ENCODE results near the gene CGB3.
A peak's percentile ranks its signal among the peaks of the same experiment; 100 is the strongest.

CGB3 gene

DNA sequence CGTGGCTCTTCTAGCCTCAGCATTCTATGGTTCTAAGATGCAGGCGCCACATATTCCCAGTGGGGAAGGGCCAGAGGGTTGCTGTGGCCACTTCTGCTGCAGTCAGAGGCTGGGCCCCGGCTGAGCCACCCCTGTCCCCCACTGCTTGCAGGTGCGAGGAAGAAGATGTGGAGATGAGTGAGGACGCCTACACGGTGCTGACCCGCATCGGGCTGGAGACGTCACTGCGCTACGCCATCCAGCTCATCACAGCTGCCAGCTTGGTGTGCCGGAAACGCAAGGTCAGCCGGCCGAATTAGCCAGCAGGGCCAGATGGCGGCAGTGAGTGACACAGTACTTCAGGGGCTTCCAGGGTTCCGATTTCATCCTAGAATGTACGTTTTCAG lies 9.3 kb downstream of the CGB3 start:
- DNase-seq = no peak

DNA sequence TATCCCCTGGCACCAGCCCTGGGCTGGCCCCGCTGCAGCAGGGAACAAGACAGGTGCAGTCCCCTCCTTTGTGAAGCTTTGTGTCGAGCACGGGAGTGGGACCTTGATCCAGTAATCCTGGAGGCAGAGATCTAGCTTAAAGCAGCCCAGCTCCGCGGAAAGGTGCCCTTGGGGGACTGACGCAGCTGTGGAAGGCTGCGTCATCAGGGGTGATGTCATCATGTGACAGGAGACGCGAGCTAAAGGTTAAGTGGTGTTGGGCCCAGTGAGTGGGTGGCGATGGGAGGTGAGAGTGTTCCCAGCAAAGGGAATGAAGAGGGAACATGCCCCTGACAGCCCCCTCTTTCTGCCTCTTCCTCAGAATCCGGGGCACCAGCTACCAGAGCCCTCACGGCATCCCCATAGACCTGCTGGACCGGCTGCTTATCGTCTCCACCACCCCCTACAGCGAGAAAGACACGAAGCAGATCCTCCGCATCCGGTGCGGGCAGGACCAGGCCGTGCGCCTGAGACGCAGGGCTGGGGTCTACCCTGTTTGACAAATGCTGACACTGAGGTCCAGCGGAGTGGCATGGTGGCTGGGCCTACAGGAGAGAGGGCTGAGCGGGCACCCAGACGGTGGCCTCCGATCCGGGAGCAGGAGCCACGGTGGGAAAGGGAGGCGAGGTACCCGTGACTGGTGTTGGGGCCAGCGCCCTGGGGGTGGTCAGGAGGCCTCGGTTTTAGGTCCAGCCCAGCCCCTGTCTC lies 9.8 kb downstream of the CGB3 start:
- no peak for DNase-seq

DNA sequence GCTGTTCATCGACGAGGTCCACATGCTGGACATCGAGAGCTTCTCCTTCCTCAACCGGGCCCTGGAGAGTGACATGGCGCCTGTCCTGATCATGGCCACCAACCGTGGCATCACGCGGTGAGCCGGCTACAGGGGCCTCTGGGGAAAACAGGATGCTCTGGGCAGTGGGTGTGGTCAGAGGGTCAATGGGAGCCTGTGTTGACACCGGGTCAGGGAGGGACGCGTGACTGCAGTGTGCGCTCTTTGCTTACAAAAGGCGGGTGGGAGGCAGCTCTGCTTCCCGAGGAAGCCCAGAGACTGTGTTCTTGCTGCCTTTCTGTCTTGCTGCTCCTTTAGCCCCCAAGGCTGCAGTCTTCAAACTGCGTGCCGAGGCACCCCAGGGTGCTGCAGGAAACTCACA lies 12.9 kb downstream of the CGB3 start:
- DNase-seq = no peak

DNA sequence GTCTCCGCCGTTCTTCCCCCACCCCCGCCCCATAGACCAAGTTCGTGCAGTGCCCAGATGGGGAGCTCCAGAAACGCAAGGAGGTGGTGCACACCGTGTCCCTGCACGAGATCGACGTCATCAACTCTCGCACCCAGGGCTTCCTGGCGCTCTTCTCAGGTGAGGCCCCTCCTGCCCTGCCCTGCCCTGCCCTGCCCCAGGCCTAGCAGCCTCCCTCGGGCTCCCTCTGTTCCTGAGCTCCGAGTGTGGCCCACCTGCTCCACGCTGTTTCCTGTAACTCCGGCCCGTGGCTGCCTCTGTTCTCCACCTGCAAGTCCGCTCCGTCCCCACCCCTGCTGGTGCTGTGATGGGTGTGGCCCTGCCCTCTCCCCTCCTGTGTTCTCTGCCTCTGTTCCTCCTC lies 13.7 kb downstream of the CGB3 start:
- DNase-seq = no peak

DNA sequence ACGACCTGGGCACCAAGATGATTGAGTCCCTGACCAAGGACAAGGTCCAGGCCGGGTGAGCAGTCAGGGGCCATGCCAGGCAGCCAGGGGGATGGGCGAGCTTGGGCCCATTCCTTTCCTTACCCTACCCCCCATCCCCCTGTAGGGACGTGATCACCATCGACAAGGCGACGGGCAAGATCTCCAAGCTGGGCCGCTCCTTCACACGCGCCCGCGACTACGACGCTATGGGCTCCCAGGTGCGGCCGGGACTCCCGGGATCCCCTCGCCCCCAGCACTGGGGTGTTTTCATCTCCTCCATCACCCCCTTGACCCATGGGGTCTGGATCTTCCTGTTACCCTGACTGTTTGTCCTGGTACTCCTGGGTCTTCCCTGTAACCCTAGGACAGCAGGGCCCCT lies 14.3 kb downstream of the CGB3 start:
- no peak for DNase-seq

DNA sequence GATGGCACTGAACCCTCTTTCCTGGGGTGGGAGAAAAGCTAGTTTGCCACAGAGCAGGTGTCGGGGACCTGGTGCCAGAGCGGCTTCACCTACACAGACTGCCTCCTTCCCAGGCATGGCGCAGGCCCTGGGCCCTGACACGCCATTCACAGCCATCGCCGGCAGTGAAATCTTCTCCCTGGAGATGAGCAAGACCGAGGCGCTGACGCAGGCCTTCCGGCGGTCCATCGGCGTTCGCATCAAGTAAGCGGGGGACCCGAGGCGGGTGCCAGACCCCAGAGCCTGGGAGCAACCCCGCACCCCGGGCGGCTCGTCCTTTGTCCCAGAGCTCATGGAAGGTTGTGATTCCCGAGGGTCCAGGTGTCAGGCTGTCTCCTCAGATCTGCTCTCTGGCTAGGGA lies 17.2 kb downstream of the CGB3 start:
- no peak for DNase-seq

DNA sequence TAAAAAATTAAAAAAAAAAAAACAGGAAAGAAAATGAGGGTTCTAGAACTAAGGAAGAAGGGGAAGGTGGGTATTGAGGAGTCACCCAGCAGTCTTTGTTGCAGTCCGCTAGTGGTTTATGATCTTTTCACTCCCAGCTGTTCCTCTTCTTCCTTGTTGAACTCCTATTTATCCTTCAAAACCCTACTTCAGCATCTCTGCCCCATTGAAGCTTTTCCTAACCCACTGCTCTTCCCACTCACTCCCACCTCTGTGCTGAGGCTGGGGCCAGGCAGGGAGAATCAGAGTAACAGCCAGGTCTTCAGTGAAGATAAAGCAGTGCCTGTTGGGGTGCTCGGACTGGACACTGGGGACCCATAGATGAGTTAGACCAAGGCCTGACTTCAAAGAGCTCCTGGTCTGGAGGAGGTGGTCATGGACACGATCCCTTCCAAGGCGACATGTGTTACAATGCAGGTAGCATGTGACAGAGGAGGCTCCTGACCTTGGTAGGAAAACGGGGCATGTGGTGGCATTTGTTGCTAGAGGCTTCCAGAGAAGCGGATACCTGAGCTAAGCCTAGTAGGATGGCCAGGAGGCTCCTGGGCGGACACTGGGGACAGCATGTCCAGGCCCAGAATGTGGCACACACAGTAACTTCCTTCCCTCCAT lies 19.0 kb downstream of the CGB3 start:
- DNase-seq = no peak

DNA sequence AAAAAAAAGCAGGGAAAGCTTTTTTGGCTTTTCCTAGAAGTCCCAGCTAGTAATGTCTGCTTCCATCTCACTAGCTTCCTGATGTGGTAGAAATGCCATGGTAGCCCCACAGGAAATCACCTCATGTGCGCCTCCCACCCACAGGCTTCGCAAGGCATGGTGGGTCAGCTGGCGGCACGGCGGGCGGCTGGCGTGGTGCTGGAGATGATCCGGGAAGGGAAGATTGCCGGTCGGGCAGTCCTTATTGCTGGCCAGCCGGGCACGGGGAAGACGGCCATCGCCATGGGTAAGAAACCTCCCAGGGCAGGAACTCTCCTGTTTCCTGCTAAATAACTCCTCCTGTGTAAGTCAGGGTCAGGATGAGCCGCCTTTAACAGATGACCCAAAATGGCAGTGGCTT lies 20.0 kb downstream of the CGB3 start:
- DNase-seq = no peak

DNA sequence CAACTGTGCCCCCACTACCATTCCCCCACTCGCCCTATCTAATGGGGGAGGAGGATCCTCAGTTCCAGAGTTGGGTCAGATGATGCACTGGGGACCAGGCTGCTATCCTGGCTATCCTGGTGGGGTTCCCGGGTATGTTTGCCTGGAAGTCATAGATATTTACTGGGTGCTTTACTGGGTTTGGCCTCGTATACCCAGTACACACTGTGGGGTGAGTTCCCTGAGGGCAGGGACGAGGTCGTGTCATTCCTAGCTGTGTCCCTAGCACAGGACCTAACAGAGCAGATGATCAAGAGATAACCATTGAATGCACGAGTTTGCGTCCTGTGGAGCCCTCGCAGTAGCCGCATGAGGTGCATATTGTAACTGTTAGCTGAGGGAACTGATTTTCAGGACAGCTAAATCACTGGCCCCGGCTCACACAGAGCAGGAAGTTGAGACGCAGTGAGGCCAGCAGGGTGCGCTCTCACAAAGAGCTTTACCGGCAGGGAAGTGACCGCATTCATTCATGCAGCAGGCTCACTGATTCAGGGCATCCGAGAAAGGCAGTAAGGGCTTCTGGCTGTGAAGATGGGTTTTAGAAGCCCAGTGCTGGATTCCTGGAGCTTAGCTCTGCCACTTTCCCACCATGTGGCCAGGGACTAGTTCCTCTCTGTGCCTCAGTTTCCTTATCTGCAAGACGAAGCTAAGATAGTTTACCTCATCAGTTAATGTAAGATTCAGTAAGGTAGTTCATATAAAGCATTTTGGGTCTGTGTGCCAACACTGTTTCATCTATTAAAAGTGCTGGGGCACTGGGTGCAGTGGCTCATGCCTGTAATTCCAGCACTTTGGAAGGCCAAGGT lies 24.4 kb downstream of the CGB3 start:
- peak; percentile 65 to 81 (median 75) for DNase-seq

DNA sequence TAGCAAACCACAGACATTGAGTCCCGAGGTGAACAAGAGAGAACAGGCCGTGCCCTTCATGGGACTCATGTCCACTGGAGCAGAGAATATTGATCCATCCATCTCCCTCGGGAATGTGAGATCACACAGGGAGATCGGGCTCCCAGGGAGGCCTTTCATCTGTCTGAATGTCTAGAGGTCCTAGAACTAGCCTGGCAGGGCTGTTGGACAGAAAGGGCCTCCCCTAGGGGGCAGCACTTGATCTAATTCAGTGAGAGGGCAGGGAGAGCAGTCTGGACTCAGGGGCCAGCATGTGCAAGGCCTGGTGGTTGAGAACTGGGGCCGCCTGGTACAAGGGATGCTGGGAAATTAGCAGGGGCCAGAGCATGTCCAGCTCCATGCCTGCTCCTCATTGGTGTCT lies 26.2 kb downstream of the CGB3 start:
- DNase-seq = peak; percentile 68 to 79 (median 72)

DNA sequence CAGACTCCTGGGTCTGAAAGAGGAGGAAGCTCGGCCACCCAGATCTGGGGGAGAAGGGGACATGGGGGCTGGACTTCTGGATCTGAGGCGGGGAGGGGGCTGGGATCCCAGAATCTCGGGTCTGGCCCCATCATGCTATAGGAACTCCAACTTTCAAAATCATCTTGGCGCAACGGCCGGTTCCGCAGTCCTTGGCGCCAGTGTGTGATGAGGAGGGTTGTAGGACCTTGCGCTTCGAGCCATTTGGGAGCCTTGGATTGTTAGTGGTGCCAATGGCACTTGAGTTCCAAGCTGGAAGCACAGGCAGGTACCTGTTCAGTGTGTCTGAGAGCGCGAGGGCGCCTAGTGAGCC lies 30.1 kb downstream of the CGB3 start:
- no peak for DNase-seq

DNA sequence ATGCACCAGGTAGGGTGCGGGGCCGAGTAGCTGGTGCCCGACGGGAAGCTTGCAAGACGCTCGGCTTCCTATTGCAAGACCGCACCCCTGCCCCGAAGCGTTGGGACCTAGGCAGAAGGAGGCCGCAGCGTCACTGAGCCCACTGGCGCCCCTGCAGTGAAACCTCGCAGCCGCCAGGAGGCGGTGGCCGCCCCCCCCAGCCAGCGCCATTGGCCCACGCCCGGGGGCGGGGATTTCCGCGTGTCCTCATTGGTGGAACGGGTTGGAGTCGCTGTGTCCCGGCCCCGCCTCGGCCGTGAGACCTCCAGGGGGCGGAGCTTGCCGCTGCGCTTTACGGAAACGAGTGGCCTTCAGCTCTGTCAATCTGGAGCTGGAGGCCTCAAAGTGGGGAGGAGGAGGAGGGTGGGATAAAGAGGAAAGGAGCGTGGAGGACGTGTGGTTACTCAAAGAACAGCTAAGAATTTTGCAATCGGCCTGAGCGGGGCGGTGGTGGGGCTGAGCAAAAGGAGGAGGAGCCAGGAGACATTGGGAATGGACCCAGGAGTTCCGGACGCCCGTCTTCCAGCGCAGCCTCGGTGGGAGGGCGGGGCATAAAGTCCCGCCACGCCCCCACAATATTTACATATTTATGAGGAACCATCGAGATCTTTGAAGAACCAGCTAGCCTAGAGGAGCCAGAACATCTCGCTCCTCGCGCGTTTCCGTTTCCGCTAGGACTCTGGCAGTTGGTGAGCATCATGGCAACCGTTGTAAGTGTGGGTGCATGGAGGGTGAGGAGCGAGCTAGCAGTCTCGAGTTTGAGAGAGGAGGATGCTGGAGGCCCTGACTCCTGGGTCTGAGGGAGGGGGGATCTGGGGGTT lies 30.7 kb downstream of the CGB3 start, which contains the start of the genes GYS1 and RUVBL2:
GYS1 (minus strand) TSS at position 135 of the 860 bp plus-strand sequence. CDS start 197 bp downstream, outside the sequence.
RUVBL2 (plus strand) TSS at position 713 of the 860 bp plus-strand sequence; CDS start at position 738, 25 bp downstream.
- DNase-seq = peak; percentile 100

DNA sequence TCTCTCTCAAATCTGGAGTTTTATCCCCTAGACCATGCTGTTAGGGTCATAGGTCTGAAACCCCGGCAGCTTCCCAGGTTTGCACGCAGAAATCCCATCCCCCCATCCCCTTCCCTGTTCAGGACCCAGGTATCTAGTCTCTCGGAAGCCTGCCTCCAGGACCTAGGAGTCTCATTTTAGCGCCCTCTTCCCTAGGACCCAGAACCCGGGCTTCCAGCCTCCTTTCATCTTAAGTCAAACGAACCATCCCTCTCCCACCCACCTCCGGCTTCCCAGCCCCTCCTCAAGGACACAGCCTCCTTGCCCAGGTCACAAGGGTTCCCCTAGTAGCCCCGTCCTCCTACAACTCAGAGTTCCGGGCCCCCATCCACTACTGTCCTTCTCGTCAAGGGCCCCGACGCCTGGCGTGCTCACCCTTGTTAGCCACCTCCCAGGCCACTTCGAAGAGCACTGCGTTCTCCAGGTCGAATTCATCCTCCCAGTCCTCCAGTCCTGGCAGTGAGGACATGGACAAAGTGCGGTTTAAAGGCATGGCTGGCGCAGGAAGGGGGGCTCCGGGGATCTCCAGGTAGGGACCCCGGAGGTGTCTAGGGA lies 31.5 kb downstream of the CGB3 start:
- peak in 2 of 4 experiments; percentile 29 to 36 for DNase-seq

DNA sequence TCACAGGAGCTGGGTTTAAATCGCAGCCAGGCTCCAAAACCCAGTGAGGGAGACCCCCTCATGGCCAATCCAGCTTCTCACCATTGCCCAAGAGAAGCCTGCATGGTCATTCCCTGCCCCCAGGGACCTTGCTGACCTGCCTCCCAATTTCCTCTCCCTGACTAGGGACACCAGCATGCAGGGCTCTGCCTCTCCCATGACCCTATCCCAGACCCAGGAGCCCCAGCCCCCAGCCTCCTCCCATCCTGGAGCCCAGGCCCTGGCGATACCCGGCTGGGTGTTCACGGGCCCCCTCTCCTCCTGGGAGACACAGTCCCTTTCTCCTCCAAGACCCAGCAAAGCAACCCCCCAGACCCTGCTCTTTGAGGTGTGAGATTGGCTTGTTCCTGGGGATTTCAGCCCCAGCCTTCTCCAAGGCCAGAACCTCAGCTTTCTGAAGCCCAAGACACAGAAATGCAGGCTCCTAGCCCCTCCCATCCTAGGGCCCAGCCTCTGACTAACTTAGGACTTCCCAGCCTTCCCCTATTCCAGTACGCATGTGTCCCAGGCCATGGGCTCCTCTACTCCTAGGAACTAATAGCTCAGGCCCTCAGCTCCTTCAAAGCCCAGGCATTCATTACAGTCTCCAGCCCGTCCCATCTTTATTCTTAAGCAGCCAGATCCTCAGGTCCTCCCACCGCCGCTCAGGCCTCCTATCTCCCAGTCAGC lies 32.1 kb downstream of the CGB3 start:
- DNase-seq = peak; percentile 70 to 86 (median 82)

DNA sequence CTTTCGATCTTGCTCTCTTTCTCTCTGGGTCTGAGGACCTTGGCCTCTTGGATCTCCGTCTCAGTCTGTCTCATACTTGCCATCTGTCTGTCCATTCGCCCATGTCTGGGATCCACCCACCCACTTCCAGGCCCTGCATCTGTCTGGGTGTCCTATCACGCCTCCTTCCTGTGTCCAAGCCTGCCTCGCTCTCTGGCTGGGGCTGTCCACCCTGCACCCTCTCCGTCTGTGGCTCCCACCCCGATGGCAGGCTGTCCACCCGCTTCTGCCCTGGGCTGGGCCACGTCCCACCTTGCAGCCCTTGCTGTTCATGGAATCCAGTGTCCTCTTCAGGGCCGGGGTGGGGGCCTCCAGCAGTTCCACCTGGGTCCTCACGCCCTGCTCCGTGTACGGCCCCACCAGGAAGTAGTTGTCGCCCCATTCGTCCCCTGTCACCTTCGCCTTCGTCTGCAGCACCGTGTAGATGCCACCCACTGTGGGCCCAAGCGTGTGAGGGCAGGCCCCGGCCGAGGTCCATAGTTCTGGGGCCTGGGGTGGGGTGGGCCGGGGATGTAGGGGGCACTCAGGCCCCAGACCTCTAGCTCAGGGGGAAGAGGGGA lies 33.0 kb downstream of the CGB3 start:
- no peak for DNase-seq

DNA sequence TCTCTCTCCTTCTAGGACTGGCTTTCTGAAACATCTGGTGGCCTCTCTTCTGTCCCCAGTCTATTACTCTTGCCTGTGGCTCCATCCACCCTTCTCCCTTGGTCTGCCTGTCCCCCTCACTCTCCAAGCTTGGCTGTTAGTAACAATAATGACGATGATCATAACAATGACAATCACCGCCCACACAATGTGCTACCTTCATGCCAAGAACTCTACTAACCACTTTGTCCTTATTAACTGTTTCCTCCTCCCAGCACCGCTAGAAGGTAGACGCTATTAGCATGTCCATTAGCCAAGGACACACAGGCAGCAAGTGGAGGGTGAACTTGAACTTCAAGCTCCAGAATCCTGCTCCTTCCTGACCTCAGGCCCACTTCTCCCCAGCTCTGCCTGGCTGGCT lies 33.7 kb downstream of the CGB3 start:
- no peak for DNase-seq

DNA sequence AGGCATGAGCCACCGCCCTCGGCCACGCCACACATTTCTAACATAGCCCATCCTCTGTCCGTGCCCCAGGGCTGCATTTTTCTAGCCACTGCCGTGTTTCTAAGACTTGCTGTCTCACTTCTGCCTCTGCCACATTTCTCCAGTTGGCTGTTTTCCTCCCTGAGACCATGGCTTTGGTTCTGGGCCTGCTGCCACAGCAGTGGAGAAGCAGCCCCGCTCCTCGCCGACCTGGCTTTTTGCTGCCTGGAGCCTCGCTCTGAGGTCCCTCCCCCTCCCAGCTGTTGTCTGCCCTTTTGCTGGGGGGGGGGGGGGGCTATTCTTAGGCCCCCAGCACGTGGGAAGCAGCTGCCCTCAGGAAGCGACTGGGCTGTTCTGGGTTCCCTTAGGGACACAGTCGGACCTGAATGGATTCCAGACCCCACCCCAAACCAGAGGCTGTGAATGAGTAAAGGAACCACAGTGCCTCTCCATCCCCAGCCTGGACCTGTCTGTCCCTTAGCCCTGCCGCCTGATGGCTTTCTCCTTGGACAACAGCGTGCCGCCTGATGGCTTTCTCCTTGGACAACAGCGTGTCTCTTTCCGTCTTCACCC lies 34.3 kb downstream of the CGB3 start:
- no peak for DNase-seq

DNA sequence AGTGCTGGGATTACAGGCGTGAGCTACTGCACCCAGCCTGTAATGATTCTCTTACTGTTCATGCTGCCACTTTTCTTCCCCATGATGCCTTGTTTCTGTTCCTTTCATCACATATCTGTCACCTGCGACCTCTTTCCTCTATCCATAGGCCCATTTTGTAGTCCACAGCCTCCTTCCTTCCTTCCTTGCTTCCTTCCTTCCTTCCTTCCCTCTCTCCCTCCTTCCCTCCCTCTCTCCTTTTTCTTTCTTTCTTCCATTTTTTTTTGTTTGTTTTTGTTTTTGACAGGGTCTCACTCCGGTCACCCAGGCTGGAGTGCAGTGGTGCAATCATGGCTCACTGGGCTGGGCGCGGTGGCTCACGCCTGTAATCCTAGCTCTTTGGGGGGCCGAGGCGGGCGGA lies 35.3 kb downstream of the CGB3 start:
- DNase-seq = no peak

DNA sequence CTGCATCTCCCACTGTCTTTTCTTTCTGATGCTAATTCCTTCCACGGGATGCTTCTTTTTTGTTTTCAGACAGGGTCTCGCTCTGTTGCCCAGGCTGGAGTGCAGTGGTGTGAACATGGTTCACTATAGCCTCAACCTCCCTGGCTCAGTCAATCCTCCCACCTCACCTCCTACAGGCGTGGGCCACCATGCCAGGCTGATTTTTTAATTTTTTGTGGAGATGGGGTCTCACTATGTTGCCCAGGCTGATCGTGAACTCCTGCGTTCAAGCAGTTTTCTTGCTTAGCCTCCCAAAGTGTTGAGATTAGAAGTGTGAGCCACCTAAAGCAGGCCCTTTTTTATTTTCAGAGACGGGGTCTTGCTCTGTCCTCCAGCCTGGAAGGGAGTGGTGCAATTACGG lies 35.8 kb downstream of the CGB3 start:
- DNase-seq = no peak

DNA sequence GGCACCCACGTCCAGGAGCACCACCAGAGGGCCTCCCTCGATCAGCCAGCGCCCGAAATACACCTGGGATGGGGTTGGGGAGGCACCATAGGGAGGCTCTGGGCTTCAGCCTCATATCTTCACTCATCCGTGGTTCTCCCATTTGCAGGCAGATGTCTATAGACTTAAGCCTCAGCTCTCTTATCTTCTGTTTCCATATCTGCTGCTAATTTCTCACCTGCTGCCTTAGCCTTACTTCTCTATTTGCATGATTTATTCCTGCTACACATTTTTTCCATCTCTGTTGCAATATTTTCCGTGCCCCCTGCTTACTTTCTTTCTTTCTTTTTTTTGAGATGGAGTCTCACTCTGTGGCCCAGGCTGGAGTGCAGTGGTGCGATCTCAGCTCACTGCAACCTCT lies 36.8 kb downstream of the CGB3 start:
- no peak for DNase-seq

DNA sequence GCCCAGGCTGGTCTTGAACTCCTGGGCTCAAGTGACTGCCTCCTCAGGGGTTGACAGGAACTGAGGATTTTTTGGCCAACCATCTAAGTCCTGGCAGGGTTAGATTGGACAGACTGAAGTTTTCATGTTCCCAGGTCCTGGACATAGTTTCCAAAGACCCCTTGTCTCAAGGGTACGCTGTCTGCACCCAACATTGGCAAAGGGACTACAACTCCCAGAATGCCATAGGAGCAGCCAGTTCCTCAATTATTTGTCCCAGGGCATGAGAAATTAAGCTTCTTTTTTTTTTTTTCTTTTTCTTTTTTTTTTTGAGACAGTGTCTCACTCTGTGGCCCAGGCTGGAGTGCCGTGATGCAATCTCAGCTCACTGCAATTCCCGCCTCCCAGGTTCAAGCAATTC lies 37.9 kb downstream of the CGB3 start:
- peak in 1 of 4 experiments; percentile 14 for DNase-seq

Data from suppressor macrophage (primary cell).